GM18520 (cell line): Measurements from ENCODE around the gene PTGS1.

Experiments
- ATAC-seq: cut with Tn5 transposase; IDR thresholded peaks from one replicate; pipeline ENCODE4 v1.9.1; 2021; ENCODE audit not compliant: unreplicated experiment

Gene PTGS1

DNA sequence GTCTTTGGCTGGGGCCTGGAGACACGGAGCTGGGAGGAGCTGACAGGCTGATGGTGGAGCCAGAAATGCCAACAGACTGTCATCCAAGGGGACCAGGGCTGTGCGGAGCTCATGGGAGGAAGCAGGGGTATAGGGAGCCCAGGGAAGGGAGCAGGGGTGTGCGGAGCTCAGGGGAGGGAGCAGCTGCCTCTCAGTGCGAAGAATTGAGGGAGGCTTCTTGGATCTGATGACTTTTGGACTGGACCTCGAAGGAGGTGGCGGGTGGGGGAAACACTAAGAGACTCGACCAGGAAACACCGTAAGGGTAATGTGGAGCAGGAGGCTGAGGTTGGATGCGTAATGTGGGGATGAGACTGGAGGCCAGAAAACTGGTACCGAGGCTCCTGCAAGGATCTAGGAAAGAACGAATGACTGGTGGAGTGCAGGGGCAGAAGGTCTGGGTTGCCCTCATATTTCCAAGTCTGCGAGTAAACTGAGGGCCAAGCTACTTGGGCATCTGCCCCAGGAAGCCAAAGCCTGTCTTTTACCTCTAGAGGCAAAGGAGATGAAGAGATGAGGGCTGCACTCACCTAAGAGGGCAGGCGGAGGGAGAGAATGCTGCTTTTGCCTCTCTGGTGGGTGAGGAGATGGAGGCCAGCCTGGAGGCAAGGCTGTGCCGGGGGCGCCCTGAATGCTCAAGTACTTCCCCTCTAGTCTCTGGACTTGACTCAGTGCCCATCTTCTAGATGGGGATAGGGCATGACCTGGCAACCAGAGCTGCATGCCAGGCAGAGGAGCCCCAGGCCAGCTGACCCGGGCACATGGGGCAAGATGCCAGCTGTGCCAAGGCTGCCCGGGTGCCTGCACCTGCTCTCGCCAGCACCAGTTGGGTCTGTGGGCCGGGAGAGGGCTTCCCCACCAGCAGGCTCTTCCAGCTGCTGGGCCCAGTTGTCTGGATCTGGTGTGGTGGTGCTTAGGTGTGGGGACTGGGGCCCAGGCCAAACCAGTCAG lies 2.3 kb downstream of the PTGS1 start:
- ATAC-seq, result no peak

GRCh38 chr9:122374885-122375420 lies 4.1 kb downstream of the PTGS1 start:
- no peak for ATAC-seq

DNA sequence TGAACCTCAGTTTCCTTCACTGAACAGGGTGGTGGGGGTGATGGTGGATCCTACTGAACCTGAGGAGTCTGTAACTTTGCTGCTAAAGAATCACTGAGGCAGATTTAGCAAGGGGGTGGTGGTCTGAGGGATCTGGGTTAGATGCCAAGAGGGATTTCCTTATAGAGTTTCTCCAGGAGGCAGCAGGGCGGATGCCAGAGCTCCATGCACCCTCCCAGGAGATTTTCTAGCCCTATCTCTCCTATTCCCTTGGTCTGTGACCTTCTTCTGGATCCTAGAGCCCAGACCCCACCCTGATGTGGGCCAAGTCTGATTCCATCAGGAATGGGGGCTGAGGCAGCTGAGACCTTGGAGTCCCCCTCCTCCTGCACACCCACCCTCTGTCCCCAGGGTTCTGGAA lies 6.0 kb downstream of the PTGS1 start:
- ATAC-seq, result no peak

DNA sequence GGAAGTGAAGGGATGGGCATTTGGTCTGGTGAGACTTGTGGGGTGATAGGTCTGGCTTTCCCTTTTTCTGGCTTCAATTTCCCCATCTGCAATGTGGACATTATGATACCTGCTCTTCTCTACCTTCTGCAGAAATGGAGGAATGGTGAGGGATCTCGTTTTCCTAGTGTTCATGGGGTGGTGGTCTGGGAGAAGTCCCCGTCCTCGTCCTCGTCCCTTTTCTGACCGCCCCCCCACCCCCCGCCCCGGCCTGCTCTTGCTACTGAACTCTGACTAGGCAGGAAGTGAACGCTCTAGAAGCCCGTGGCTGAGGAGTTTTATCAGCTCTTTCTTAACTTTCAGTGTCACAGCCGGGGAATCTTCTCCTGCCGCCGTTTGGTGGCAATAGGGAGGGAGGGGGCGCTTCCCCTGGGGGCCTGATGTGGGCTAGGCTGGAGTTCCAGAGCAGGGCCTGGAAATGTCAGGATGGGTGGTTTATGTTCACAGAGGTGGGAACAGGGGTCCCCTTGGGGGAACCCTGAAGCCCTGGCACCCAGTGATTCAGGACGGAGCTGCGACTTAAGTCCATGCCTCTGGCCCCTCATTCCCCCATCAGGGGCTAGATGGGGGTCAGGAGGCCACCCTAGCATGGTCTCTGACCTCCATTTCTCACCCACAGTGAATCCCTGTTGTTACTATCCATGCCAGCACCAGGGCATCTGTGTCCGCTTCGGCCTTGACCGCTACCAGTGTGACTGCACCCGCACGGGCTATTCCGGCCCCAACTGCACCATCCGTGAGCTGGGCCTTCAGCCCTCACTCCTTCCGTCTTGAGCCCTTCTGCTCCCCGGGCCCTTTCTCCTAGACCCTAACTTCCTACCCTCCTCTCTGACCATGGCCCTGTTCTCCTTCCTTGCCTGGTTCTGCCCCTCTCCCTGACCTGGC lies 6.7 kb downstream of the PTGS1 start:
- no peak for ATAC-seq

DNA sequence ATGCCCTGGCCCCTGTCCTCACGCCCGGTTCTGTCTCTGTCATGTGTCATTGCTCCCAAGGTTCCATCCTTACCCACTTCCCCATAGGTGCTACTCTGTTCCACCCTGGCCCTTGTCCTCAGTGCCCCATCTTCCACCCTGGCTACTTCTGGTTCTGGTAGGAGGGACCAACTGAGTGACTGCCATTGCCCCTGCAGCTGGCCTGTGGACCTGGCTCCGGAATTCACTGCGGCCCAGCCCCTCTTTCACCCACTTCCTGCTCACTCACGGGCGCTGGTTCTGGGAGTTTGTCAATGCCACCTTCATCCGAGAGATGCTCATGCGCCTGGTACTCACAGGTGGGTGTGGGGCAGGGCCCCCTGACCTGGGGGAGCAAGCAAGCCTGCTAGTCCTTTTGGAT lies 7.4 kb downstream of the PTGS1 start:
- ATAC-seq, result no peak

DNA sequence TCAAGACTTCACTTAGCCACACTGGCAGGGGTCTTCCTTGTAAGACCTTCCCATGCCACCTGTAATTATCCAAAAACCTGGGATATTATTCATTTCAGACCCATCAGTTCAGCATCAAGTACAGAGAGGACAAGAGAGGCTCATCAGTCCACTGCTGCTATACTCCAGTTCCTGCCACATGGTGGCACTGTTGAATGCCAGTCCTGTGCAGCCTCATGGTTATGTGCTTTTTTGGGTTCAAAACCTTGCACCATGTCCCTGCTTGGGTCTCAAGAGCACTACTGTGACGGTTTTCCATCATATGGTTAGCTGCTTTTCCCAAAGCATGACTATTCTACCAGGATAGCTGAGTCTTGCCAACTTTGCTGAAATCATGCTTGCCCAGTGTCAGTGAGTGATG lies 8.5 kb downstream of the PTGS1 start:
- no peak for ATAC-seq

DNA sequence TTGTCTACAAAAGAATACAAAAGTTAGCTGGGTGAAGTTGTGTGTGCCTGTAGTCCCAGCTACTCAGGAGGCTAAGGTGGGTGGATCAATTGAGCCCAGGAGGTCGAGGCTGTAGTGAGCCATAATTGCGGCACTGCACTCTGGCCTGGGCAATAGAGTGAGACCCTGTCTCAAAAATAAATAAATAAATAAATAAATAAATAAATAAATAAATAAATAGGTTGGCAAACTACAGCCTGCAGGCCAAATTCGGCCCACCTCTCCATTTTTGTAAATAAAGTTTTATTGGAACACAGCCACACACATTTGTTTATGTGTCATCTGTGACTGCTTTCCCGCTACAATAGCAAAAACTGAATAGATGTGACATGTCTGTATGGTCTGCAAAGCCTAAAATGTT lies 9.5 kb downstream of the PTGS1 start:
- ATAC-seq, result no peak

DNA sequence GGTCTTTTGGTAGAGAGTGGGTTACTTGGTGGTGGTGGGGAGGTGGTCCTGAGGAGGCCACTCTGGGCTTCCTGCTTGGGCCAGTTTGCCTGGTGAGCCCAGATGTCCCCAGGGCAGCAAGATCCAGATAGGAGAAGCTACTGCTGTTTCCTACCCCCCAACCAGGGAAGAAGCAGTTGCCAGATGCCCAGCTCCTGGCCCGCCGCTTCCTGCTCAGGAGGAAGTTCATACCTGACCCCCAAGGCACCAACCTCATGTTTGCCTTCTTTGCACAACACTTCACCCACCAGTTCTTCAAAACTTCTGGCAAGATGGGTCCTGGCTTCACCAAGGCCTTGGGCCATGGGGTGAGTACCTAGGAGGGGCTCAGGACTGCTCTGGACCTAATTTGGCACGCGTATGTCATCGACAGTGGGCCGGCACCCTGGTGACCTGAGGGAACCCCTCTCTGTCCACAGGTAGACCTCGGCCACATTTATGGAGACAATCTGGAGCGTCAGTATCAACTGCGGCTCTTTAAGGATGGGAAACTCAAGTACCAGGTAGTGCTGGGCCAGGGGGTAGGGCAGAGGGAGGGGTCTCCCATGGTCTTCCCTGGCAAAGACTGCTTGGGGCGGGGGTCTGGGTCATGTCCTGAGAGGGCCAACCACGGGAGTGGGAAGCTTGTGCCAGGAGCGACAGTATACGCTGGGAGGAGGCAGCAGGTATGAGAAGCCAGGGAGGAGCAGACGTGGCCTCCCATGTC lies 10.6 kb downstream of the PTGS1 start:
- ATAC-seq, result no peak

DNA sequence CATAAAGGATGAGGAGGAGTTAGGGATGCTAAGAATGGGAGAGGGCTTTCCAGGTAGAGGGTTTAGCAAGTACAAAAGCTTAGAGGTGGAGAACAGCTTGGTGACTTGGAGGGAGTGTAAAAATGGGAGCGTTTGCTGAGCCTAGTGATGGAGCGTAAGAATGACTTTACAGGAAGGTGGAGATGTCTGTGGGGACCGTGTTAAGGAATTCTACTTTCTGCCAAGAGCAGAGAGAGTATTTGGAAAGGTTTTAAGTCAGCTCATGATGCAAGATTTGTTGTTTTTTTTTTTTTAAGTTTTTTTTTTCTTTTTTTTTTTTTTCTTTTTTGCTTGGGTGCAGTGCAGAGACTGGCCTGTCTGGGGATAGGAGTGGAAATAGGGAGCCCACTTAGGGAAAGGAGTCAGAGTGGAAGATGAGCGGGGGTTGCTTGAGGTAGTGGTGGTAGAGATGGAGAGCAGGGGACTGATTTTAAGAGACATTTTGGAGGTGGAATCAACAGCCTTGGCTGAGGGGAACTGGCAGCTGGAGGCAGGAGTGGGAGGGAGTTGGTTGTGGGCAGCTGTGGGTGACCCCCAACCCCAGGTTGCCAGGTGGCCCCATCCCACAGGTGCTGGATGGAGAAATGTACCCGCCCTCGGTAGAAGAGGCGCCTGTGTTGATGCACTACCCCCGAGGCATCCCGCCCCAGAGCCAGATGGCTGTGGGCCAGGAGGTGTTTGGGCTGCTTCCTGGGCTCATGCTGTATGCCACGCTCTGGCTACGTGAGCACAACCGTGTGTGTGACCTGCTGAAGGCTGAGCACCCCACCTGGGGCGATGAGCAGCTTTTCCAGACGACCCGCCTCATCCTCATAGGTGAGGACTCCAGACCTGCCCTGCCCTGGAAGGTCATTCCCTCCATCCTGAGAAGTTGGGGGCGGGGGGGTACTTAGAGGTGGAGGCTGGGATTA lies 12.4 kb downstream of the PTGS1 start:
- ATAC-seq, result no peak

DNA sequence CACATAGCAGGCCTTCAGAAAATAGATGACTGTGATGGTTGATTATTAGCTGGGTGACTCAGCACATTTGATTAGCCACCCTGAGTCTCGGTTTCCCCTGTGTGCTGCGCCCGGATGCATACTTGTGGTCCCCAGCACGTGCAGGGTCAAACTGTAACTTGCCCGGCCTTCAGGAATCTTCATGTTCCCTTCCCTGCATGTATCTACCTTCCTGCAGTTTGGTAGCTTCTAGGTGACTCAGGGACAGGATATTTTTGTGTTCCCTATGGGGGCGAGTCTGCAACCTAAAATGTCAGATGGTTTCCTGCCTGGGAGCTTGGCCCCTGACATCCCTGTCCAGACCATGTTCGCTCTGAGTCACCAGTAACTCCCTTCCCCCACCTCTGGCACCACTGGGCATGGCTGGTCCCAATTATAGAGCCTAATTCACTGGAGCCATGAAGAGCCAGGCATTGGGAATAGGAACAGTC lies 13.2 kb downstream of the PTGS1 start:
- ATAC-seq, result no peak

GRCh38 chr9:122386311-122386872 lies 15.6 kb downstream of the PTGS1 start:
- ATAC-seq, result no peak

GRCh38 chr9:122387536-122387935 lies 16.7 kb downstream of the PTGS1 start:
- no peak for ATAC-seq

GRCh38 chr9:122389195-122389594 lies 18.4 kb downstream of the PTGS1 start:
- no peak for ATAC-seq

DNA sequence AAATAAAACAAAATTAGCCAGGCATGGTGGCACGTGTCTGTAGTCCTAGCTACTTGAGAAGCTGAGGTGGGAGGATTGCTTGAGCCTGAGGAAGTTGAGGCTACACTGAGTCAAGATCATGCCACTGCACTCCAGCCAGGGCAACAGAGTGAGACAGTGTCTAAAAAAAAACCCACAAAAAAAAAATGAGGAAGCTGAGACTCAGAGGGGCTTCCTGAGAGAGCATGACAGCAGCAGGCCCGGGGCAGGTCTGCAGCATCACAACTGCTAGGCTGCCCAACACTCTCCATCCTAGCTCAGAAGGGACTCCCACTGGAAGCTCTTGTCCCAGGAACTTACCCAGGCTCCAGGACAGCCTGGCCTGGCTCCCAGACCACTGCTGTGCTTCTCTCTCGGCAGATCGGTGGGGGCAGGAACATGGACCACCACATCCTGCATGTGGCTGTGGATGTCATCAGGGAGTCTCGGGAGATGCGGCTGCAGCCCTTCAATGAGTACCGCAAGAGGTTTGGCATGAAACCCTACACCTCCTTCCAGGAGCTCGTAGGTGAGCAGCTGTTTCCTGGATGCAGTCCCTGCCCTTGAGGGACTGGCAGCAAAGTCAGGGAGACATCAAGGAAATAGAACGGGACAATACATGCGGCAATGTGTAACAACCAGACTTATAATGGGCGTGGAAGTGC lies 19.1 kb downstream of the PTGS1 start:
- ATAC-seq, result no peak

DNA sequence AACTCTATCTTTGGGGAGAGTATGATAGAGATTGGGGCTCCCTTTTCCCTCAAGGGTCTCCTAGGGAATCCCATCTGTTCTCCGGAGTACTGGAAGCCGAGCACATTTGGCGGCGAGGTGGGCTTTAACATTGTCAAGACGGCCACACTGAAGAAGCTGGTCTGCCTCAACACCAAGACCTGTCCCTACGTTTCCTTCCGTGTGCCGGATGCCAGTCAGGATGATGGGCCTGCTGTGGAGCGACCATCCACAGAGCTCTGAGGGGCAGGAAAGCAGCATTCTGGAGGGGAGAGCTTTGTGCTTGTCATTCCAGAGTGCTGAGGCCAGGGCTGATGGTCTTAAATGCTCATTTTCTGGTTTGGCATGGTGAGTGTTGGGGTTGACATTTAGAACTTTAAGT lies 21.5 kb downstream of the PTGS1 start:
- no peak for ATAC-seq

GRCh38 chr9:122392714-122393113 lies 21.9 kb downstream of the PTGS1 start:
- ATAC-seq, result no peak

- ATAC-seq, result no peak
These were observed 22.6 kb downstream of the PTGS1 start for GRCh38 chr9:122393284-122393983.
